SK-N-SH (cell line): ENCODE data around the gene CNGA3. TPM values are rescaled to one million over a fixed set of nuclear protein-coding genes. Genes with fewer than 3 reads are reported as not detected.
A peak's percentile ranks its signal among the peaks of the same experiment; 100 is the strongest.

Experiments used
- CTCF ChIA-PET: fragments of 300-600, 350-600 bp; formaldehyde crosslinking; extraction: SDS; loops from one replicate; lab custom pipeline; 2021; lab: Yijun Ruan, JAX
- POLR2A ChIA-PET: fragments of 350-600 bp; sonication (Branson Sonifier 250); formaldehyde crosslinking; extraction: SDS; loops from one replicate; lab custom pipeline; 2020; ENCODE audit warnings: antibody characterized with exemption, inconsistent platforms; lab: Yijun Ruan, JAX
- DNase-seq: peaks from one replicate; pipeline ENCODE4 v3.0.0; 2012
- H2AFZ ChIP-seq: fragments of 200-600 bp; sonication (generic); 2 replicates; pipeline ENCODE4 v1.8.1; 2016; ENCODE audit warnings: antibody characterized with exemption, mild to moderate bottlenecking, low read depth
- H3F3A ChIP-seq: fragments of 200-600 bp; sonication (generic); replicated peaks from 2 replicates; pipeline ENCODE3; 2016; ENCODE audit warnings: antibody characterized with exemption, mild to moderate bottlenecking; ENCODE audit not compliant: insufficient read depth
- H3K27ac ChIP-seq, 2 experiments: fragments of 200-500 bp in 1 of 2; fragments of 200-600 bp in 1 of 2; sonication (Bioruptor generic) in 1 of 2; sonication (generic), shearing (Covaris generic) in 1 of 2; 2 replicates each; pipeline versions ENCODE4 v1.5.1 to v1.6.1; 2014 to 2016; ENCODE audit warnings: low read depth in 2 of 2, inconsistent platforms in 1 of 2, low read length in 1 of 2, mild to moderate bottlenecking in 1 of 2, mixed read lengths in 1 of 2
- H3K27me3 ChIP-seq: fragments of 200-600 bp; sonication (generic), shearing (Covaris generic); 2 replicates; pipeline ENCODE4 v1.6.1; 2016; ENCODE audit warnings: mixed run types; ENCODE audit not compliant: insufficient read depth
- H3K36me3 ChIP-seq, 2 experiments: fragments of 200-500 bp in 1 of 2; fragments of 200-600 bp in 1 of 2; sonication (Bioruptor generic) in 1 of 2; sonication (generic) in 1 of 2; replicated peaks in 1 of 2; 2 replicates each; pipeline versions ENCODE3 to v1.5.1; 2014 to 2016; ENCODE audit warnings: low read length in 1 of 2, mild to moderate bottlenecking in 1 of 2; ENCODE audit not compliant: insufficient read depth in 2 of 2, control insufficient read depth in 1 of 2
- H3K4me1 ChIP-seq, 2 experiments: fragments of 200-500 bp in 1 of 2; fragments of 200-600 bp in 1 of 2; sonication (Bioruptor generic) in 1 of 2; sonication (generic), shearing (Covaris generic) in 1 of 2; 2 replicates each; pipeline versions ENCODE4 v1.5.1 to v1.6.1; 2014 to 2016; ENCODE audit warnings: low read depth in 1 of 2, low read length in 1 of 2, mixed run types in 1 of 2; ENCODE audit not compliant: insufficient read depth in 2 of 2, control insufficient read depth in 1 of 2
- H3K4me2 ChIP-seq: fragments of 200-600 bp; sonication (generic), shearing (Covaris generic); 2 replicates; pipeline ENCODE4 v1.6.1; 2017; ENCODE audit warnings: mixed run types
- H3K4me3 ChIP-seq, 2 experiments: fragments of 200-500 bp in 1 of 2; fragments of 200-600 bp in 1 of 2; sonication (Bioruptor generic) in 1 of 2; sonication (generic), shearing (Covaris generic) in 1 of 2; 2 replicates each; pipeline versions ENCODE4 v1.5.1 to v1.8.1; 2014 to 2016; ENCODE audit warnings: low read depth in 2 of 2, inconsistent platforms in 1 of 2, low read length in 1 of 2, mild to moderate bottlenecking in 1 of 2, mixed read lengths in 1 of 2, moderate library complexity in 1 of 2
- H3K79me2 ChIP-seq: fragments of 200-600 bp; sonication (generic); 2 replicates; pipeline ENCODE4 v1.8.1; 2017; ENCODE audit warnings: mild to moderate bottlenecking; ENCODE audit not compliant: insufficient read depth
- H3K9ac ChIP-seq: fragments of 200-600 bp; sonication (generic); 2 replicates; pipeline ENCODE4 v1.6.1; 2017; ENCODE audit warnings: mixed run types
- H3K9me2 ChIP-seq: fragments of 200-600 bp; sonication (generic); 2 replicates; pipeline ENCODE4 v1.6.1; 2017; ENCODE audit warnings: mixed run types
- H3K9me3 ChIP-seq: fragments of 200-600 bp; sonication (generic); 2 replicates; pipeline ENCODE4 v1.6.1; 2017; ENCODE audit warnings: mixed run types, mild to moderate bottlenecking, moderate library complexity
- H4K20me1 ChIP-seq: fragments of 200-600 bp; sonication (generic); 2 replicates; pipeline ENCODE4 v1.6.1; 2017; ENCODE audit warnings: mild to moderate bottlenecking, mixed run types; ENCODE audit not compliant: insufficient read depth
- EP300 ChIP-seq, 2 experiments: IDR thresholded peaks; 2 replicates each; pipeline versions ENCODE4 v1.4.0 to v1.6.1; 2012; ENCODE audit warnings: borderline replicate concordance in 1 of 2, low read depth in 1 of 2, low read length in 1 of 2
- FOSL2 ChIP-seq: IDR thresholded peaks from 2 replicates; pipeline ENCODE4 v1.4.0; 2012; ENCODE audit warnings: low read depth, mild to moderate bottlenecking, moderate library complexity, borderline replicate concordance
- FOXM1 ChIP-seq: IDR thresholded peaks from 2 replicates; pipeline ENCODE4 v1.4.0; 2012; ENCODE audit warnings: low read depth, mild to moderate bottlenecking
- GATA2 ChIP-seq: sonication (generic); formaldehyde crosslinking; IDR thresholded peaks from 2 replicates; pipeline ENCODE4 v1.5.0; 2020; ENCODE audit warnings: mild to moderate bottlenecking, missing genetic modification reagents
- JUND ChIP-seq: IDR thresholded peaks from 2 replicates; pipeline ENCODE4 v1.4.0; 2012
- MXI1 ChIP-seq: IDR thresholded peaks from 2 replicates; pipeline ENCODE4 v1.6.1; 2012; ENCODE audit warnings: mild to moderate bottlenecking, low read depth, low read length, improper control_type of control experiment
- NFIC ChIP-seq: IDR thresholded peaks from 2 replicates; pipeline ENCODE4 v1.4.0; 2012; ENCODE audit warnings: borderline replicate concordance
- NRF1 ChIP-seq: IDR thresholded peaks from 2 replicates; pipeline ENCODE4 v1.6.1; 2012; ENCODE audit warnings: low read depth, mild to moderate bottlenecking, low read length
- RAD21 ChIP-seq: IDR thresholded peaks from 2 replicates; pipeline ENCODE4 v1.6.1; 2012; ENCODE audit warnings: mild to moderate bottlenecking, low read length
- RCOR1 ChIP-seq: fragments of 150-350 bp; IDR thresholded peaks from 2 replicates; pipeline ENCODE4 v1.6.1; 2017; ENCODE audit warnings: antibody characterized with exemption, low read length
- RFX5 ChIP-seq: IDR thresholded peaks from 2 replicates; pipeline ENCODE4 v1.6.1; 2012; ENCODE audit warnings: mild to moderate bottlenecking, improper control_type of control experiment, low read length
- TAF1 ChIP-seq: IDR thresholded peaks from 2 replicates; pipeline ENCODE4 v1.6.1; 2012; ENCODE audit warnings: low read depth, mild to moderate bottlenecking, low read length, moderate library complexity, borderline replicate concordance
- TEAD4 ChIP-seq: IDR thresholded peaks from 2 replicates; pipeline ENCODE4 v1.4.0; 2012; ENCODE audit warnings: mild to moderate bottlenecking, borderline replicate concordance; ENCODE audit not compliant: insufficient read depth
- USF1 ChIP-seq: IDR thresholded peaks from 2 replicates; pipeline ENCODE4 v1.4.0; 2012; ENCODE audit warnings: low read depth, borderline replicate concordance
- YY1 ChIP-seq: IDR thresholded peaks from 2 replicates; pipeline ENCODE4 v1.4.0; 2012; ENCODE audit warnings: low read depth, mild to moderate bottlenecking
- WGBS: methylation state at CpG from one replicate; pipeline ENCODE4 v1.1.6; 2017; ENCODE audit warnings: low lambda C conversion rate; 5-methylcytosine and 5-hydroxymethylcytosine counted together
- polyA plus RNA-seq, 3 experiments: library from polyadenylated mRNA; depleted of rRNA; stranded (reverse); fragments of >200 nt; gene quantifications; 2 replicates each; pipeline ENCODE4 v1.2.3, GENCODE V29; 2012
- TF ChIP-seq, protein P1 (sequence below): IDR thresholded peaks from 2 replicates; pipeline ENCODE4; 2012
- TF ChIP-seq, protein P2 (sequence below): IDR thresholded peaks from 2 replicates; pipeline ENCODE4 v1.4.0; 2012; ENCODE audit warnings: low read depth, borderline replicate concordance
- TF ChIP-seq, protein P3 (sequence below): fragments of 150-350 bp; IDR thresholded peaks from 2 replicates; pipeline ENCODE4 v1.6.1; 2017; ENCODE audit warnings: antibody characterized with exemption, low read length, low read depth, borderline replicate concordance

CNGA3 gene
- polyA plus RNA-seq, 1 of the 3 experiments (the other 2 are of a cell fraction), result not detected

DNA sequence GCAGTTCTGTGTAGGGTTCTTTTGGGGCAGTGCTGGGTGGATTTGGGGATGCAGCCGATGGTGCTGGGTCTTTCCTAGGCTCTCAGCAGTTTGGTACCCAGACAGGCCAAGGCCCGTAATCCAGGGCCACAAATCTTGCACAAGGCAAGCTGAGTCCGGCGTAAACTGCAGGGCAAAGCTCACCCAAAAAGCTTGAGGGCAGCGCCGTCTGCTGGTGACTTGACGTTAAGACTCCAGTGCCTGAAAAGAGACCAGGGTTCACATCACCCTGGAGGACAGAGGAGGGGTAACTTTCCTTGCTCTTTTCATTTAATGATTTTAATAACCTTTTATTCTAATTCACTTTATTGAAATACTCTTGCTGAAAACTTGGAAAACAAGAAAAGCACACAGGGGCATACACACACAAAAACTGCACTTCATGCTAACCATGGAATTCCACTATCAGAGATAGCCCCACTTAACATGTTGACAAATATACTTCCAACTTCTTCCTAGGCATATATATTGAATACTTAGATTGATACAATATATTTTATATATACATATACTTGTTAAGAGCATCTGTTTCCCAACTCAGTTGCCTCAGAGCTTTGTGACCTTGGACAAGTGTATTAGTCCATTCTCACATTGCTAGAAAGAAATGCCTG lies 38.9 kb downstream of the CNGA3 start (continued):
- TF ChIP-seq RFX5 (no peak), RCOR1 (no peak), USF1 (no peak), FOSL2 (no peak), FOXM1 (no peak), NFIC (no peak), JUND (no peak), NRF1 (0 out of 2 replicates have a peak, but pooled peaks have one; percentile 6), YY1 (no peak)
- TF ChIP-seq, protein P1, sequence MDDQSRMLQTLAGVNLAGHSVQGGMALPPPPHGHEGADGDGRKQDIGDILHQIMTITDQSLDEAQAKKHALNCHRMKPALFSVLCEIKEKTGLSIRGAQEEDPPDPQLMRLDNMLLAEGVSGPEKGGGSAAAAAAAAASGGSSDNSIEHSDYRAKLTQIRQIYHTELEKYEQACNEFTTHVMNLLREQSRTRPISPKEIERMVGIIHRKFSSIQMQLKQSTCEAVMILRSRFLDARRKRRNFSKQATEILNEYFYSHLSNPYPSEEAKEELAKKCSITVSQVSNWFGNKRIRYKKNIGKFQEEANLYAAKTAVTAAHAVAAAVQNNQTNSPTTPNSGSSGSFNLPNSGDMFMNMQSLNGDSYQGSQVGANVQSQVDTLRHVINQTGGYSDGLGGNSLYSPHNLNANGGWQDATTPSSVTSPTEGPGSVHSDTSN, result no peak
- TF ChIP-seq, protein P2, sequence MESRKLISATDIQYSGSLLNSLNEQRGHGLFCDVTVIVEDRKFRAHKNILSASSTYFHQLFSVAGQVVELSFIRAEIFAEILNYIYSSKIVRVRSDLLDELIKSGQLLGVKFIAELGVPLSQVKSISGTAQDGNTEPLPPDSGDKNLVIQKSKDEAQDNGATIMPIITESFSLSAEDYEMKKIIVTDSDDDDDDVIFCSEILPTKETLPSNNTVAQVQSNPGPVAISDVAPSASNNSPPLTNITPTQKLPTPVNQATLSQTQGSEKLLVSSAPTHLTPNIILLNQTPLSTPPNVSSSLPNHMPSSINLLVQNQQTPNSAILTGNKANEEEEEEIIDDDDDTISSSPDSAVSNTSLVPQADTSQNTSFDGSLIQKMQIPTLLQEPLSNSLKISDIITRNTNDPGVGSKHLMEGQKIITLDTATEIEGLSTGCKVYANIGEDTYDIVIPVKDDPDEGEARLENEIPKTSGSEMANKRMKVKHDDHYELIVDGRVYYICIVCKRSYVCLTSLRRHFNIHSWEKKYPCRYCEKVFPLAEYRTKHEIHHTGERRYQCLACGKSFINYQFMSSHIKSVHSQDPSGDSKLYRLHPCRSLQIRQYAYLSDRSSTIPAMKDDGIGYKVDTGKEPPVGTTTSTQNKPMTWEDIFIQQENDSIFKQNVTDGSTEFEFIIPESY, result no peak

- no peaks in the 10 kb centered on the region for H3K9me3 ChIP-seq
- DNase-seq, result peak; percentile 1
- 78% methylated on average over 15 of the region's 16 CpGs for WGBS
Measured at GRCh38 chr2:98387478-98387877, 41.2 kb downstream of the CNGA3 start.

More at GRCh38 chr2:98387478-98387877, 41.2 kb downstream of the CNGA3 start:
- H3K27me3 ChIP-seq, result peaks cover 4% of the 10 kb centered on the region; the same call in 1 of the 2 replicates
- H3K9me2 ChIP-seq, result no peaks in the 10 kb centered on the region
- H3F3A ChIP-seq, result no peaks in the 10 kb centered on the region
- H3K79me2 ChIP-seq, result no peaks in the 10 kb centered on the region
- no peak overlapping the region for H3K9ac ChIP-seq
- ChIA-PET POLR2A (no interaction called here), CTCF (interaction anchor here (4.6 to 4.9 kb wide), 2 partner anchors 581 to 689 kb away, joined by 36 to 59 read pairs; no protein-coding TSS in a partner anchor)
- H3K27ac ChIP-seq, result no peak overlapping the region
- TF ChIP-seq, protein P3, sequence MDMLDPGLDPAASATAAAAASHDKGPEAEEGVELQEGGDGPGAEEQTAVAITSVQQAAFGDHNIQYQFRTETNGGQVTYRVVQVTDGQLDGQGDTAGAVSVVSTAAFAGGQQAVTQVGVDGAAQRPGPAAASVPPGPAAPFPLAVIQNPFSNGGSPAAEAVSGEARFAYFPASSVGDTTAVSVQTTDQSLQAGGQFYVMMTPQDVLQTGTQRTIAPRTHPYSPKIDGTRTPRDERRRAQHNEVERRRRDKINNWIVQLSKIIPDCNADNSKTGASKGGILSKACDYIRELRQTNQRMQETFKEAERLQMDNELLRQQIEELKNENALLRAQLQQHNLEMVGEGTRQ, result no peak
- TF ChIP-seq RCOR1 (no peak), RAD21 (no peak), TAF1 (no peak), MXI1 (no peak), NFIC (no peak), TEAD4 (no peak), GATA2 (CRISPR knock-in tag) (no peak), EP300 (IDR thresholded peaks at IDR 0.05; ENCODE audit: borderline replicate concordance in 1 of 2, low read depth in 1 of 2, low read length in 1 of 2) (no peak)
- TF ChIP-seq, protein P1, result no peak
- no peaks in the 10 kb centered on the region for H3K36me3 ChIP-seq
- no peak overlapping the region for H2AFZ ChIP-seq
- H3K4me3 ChIP-seq, result no peak overlapping the region
- no peak overlapping the region for H3K4me2 ChIP-seq
- H4K20me1 ChIP-seq, result no peaks in the 10 kb centered on the region
- H3K4me1 ChIP-seq, result peaks cover 0 to 2% of the 10 kb centered on the region in 2 experiments; a peak in 1 of 4 replicates
